Stimulated activated CD4-positive, alpha-beta T cell treated with anti-CD3 and anti-CD28 coated beads, Interleukin-1b, Interleukin-23, amount 100 ng/mL, for 4 hours (primary cell): ENCODE data around the gene TTC39B.

Experiments
- DNase-seq, 2 donors: peaks; one replicate each; pipeline ENCODE4 v3.0.0-alpha.2; 2020; ENCODE audit warnings: low read depth in 2 of 2

Gene TTC39B

DNA sequence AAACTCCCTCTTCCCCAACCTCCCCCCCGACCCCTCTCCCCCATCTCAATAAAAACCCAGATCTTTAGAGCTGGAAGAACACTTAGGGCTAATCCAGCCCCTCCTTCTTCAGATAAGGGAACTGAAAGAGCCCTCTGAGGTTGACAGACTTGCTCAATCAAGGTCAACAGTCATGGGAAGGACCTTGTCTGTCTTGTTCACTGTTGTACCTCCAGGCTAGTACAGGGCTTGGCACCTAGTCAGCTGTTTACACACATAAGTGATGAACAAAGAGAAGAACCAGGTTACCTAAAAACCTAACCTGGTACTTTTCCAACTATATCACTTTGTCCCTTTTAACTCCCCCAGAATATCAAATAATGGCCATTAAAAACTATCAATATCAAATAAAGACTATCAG is 2.4 kb downstream of the TTC39B start:
- no peak for DNase-seq

DNA sequence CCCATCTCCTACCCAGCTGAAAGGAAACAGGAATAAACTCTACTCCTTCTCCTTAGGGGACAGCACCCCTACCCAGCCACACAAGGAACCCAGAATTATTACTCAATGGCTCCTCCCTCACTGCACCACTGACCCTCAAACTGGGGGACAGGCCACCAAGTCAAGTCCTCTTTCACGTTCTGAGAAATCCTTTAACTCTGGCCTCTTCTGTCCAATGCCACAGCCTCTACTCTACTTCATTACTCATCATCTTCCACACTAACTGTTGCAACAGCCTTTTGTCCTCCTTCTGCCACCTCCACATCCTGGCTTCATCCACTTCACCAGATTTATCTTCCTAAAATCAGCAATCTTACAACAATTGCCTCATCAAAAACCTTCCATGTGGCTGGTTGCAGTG is 6.8 kb downstream of the TTC39B start:
- no peak for DNase-seq

DNA sequence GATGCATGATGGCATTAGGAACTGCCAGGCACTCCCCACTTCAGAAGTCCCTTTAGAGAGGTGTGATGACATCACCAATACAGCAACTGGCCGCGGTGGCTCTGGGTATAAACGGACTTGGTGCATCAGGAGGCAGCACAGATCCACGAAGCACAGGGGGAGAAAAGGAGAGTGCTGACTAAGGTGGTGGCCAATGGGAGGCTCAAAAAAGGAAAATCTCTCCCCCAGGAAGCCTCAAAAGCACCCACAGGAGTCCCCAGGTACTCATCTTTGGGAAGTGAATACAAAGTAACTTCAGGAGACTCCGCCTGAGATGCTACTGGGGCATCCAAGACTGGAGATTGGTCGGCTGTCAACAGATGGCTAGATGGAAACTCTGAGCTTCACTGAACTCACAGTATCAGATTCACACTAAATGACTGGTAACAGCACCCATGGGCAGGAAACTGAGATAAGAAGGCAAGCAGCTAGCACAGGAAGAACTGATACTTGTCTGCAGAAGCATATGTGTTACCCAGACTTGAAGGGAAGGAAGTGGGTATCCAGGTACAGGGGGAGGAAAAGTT is 7.6 kb downstream of the TTC39B start:
- peak; percentile 18 to 37 for DNase-seq

DNA sequence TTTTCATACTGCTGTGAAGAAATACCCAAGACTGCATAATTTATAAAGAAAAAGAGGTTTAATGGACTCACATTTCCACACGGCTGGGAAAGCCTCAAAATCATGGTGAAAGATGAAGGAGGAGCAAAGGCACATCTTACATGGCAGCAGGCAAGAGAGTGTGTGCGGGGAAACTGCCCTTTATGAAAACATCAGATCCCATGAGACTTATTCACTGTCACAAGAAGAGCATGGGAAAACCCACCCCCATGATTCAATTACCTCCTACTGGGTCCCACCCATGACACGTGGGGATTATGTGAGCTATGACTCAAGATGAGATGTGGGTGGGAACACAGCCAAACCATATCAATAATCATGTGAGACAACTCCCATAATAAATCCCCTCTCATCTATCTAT is 8.7 kb downstream of the TTC39B start:
- no peak for DNase-seq

DNA sequence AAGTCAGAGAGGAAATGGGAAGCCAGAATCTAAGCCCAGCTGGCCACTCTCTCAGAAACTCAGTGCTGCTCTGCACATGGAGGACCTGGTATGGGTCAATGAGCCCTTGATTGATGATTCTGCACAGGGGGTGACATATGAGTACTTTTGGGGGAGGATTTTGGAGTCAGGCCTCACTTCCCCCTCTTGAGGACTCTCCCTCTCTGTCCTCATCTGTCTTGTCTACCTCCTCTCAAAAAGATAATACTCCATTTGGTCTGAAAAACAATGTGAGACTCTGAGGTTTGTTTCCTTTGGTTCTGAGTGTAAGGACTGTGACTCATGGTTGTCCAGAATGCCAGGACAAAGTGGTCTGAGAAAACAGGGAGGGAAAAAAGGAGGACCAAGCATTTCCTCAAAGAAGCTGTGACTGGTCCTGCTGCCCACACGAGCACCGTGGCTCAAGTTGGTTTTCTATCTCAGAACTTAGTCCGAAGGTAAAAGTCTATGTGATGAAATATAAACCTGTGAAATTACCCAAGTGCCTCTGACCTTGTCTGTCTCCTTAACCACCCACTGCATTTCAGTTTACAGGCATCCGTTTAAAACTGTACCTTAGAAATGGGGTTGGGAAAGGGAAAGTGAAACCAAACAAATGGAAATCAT is 11.1 kb downstream of the TTC39B start:
- DNase-seq = no peak

DNA sequence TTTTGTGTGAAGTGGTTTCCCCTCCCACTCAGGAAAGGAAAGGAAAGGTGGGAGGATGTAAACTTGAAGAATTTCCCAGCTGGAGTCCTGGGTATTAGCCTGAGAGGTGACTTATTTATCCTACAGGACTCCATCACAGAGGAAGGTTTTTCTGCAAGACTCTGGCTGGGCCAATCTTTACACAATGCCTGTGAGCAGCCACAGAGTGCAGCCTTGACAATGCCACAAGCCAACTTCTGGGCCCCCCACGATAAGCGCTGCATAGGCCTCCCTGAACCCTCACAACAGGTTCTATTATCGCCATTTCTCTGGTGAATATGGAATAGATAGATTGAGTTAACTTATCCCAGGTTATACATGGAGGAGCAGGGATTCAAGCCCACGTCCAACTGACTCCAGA is 12.4 kb downstream of the TTC39B start:
- no peak for DNase-seq

DNA sequence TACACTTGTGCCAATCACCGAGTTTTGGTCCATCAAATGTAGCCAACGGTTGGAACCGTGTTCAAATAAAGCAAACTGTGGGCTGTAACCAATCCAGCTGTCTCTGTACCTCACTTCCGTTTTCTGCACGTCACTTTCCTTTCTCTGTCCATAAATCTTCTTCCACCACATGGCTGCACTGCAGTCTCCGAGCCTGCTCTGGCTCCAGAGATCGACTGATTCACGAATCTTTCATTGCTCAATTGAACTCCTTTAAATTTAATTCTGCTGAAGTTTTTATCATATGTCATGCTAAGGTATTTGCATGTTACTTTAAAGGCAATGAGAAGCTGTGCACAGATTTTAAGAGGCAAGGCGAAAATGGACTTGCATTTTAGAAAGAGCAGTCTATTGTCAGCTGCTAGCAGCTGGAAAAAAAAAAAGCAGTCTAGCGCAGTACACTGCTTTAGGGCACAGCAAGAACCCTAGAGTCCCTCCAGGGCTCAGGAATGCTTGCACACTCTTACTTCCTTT is 13.2 kb downstream of the TTC39B start:
- no peak for DNase-seq

DNA sequence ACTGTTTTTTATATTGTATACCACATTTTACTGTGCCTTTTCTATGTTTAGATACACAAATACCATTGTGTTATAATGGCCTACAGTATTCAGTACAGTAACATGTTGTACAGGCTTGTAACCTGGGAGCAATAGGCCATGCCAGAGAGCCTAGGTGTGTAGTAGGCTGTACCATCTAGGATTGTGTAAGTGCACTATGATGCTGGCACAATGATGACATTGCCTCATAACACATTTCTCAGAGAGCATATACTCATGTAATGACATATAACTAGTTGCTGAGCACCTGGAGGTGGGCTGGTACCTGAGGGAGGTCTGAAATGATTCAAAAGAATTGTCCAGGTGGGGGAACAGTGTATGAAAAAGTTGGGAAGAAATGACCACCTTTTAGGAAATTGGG is 13.9 kb downstream of the TTC39B start:
- no peak for DNase-seq

DNA sequence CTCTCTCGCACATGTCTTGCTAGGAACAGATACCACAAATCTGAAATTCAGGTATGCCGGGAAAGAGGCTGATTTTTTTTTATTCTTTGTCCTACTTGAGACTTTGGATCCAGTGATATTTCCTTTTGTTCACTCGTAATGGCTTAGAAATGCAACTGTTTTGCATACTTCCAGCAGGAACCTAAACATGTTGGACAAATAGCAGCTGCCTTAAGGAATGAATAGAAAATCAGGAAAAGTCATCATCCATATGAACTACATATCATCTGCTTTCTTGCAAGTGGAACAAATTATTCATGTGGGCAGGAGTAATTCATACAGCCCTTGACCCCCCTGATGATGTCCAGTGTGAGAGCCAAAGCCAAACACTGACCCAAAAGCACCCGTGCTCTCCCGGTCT is 17.4 kb downstream of the TTC39B start:
- no peak for DNase-seq

DNA sequence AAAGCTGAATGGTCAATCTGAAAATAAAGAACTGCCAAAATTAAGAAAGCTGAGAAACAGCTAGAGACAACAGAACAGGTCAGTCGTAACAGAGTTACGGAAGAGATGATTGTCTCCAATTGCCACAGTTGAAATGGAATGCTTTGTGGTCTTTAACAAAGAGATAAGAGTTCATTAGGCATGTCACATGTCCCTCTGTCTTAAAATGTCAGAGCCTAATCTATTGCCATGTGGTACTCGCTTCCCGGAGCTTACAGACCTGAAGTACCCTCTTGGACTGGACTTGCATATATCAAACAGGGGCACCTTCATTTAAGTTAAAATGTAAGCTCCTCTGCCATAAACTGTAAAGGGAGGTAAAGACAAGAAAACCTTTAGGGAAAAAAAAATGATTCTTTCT is 19.7 kb downstream of the TTC39B start:
- DNase-seq = no peak

DNA sequence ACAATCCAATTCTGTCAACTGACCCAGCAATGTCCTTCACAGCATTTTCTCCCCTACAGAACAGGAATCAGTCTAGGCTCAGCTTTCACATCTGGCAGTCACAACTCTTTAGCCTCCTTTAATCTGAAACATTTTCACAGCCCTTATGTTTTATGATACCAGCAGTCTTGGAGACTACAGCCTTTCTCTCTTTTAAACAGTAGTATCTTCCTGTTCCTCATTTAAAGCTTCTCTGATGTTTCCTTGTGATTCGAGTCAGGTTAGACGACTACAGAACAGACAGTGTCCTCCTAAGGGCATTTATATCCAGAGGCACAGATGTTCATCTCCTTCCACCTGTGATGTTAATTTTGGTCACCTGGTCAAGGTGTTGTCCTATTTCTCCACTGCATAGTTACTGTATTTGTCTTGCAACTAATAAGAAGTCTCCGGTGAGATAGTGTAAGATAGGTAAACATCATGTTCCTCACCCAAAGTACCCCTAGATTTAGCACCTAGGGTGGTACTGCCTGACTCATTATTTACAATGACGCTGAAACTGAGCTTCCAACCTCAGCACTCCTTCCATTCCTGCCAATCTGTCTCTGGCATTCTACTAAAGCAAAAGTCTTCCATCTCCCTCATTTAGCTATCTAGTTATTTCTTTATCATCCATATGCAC is 20.7 kb downstream of the TTC39B start:
- no peak for DNase-seq

DNA sequence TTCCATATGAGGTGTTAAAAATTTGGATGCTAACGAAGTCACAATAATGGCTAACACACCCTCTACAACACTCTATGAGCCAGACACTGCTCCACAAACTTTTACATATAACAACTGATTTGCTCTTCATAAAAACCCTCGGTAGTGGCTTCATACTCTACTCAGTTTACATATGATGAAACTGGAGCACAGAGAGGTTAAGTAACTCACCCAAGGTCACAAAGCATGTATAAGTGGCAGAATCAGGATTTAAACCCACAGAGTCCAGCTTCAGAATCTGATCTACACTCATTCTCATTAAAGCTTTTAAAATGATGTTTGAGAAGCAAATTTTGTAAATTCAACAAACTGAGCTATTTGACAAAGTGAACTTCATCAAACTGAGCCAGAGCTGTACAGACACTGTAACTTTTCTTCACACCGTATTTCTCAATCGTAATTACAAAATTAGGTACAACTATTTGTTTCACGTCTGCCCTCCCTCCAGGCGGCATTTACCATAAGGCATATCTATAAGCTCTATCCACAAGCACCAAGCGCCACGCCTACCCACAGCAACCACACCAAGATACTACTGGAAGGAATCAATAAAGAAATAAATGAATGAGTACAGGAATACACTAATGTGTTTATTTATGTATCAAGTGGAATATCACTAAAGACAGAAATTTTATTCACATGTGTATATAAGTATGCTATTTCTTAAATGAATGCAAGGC is 24.3 kb downstream of the TTC39B start:
- no peak for DNase-seq

DNA sequence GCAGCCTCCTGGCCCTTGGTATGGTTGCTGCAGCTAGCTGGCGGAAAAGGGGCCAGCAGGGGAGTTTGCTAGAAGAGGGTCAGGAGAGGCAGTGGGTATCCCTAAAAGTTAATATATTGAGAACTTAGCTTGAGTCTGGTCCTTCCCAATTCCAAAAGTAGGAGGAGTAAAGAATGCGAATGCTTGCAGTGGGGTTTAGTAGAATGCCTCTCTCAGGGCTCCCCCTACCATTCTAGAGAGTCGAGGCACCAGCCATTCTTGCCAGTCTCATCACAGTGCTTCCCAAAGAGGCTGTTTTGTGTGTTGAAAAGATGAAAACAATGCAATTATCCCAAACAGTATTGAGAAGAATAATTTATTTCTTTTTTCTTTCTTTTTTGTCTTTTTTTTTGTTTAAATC is 26.4 kb downstream of the TTC39B start:
- DNase-seq = no peak

DNA sequence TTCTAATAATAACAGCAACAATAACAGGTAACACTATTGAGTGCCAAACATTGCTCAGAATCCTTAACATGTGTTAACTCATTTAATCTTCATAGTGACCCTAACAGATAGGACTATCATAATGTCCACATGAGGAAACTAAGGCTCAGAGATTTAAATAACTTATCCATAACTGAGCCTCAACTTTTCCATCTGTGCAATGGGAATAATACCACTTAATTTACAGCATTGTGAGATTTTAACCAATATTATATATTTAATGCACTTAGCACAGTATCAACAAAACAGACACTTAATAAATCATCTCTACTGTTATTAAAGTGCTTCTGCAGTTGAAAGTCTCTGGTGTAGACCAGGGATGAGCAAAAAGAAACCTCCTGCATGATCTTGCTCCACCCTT is 28.2 kb downstream of the TTC39B start:
- DNase-seq = no peak

DNA sequence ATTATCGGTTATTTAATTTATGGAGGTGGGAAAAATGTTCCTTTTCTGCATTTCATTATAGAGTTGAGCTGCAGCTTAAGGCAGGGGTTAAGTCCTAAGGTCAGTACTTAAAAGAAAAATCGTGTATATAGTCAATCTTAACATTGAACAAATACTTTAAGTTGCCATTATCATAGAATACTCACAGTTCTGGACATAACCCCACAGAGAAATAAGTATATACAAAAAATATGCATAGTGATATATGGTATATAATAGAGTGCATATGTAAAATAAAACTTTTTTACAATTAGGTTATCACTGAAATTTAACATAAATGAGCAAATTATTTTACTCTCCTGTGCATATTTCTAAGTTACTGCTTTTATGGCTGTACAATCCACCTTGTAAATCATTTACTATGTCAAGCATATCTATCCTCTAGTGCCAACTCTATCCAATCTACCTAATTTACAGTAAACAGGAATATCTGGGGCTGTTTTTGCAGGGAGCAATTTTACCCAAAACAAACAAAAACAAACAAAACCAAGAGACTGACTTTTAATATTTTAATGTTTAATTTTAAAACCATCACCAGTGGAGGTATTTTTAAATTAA is 28.8 kb downstream of the TTC39B start:
- no peak for DNase-seq

DNA sequence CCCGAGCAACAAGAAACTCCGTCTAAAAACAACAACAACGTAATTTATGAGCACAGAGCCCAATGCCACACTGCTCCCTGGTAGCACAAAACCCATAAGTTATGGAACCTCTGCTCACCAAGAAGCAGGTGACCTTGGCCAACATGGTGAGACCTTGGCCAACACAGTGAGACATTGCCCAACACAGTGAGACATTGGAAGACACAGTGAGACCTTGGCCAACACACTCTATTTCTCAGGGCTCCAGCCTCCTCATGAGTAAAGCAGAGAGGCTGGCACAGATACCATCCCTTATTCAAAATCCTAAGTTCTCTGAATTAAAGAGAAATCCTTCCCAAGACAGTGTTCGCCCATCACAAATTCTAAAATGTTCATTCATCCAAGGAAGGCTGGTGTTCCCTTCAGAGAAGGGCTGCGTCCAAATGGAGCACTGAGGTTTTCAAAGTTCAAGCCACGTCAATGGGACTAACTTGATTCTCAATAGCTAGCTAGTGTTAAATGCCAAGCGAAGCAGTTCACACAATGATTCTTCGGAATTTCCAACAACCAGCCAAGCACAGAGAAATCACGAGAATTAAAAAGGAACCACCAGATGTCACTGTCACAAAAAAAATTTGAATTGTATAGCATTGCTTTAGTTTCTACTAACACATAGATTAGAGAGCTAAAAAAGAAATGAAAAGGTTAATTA is 29.5 kb downstream of the TTC39B start:
- DNase-seq = no peak

DNA sequence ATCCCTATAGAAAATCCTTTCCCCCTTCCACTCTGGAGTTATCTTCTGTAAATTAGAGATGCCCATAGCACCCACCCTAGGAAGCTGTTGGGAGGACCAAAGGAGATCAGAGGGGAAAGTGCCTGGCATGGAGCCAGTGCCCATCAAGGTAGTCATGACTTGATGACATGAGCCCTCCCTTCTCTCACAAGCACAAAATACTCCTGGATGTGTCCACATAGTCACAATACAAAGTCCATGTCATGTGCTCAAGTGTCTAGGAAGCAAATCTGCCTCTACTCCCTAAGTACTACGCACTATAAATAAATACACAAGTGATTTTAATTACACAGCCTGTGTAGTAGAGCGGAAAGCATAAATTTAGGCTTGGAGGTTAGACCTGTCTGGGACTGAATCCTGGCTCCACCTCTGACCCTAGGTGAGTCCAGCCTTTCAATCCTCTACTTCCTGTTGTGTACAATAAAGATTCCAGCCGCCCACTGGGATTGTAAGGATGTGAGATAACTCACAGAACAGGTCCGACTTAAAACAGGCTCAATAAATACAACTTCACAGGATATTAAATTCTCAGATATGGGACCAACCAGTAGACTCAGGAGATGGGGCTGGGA is 30.6 kb downstream of the TTC39B start:
- no peak for DNase-seq

DNA sequence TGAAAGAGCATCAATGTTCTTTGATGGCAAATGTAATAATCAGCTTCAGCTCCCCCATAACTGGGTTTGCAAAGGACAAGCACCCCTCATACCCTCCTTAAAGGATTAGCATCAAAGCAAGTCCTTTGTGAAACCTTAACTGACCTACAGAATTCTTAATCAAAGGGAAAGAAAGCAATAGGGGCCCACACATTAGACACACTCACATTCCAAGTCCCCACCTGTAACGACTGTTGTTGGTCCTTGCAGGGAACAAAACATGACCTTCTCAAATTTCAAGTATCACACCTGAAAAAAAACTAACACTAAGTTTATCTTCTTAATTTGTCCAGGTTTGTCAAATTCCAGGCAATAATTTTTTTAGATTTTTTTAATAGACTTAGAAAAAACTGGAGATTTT is 32.6 kb downstream of the TTC39B start:
- no peak for DNase-seq

DNA sequence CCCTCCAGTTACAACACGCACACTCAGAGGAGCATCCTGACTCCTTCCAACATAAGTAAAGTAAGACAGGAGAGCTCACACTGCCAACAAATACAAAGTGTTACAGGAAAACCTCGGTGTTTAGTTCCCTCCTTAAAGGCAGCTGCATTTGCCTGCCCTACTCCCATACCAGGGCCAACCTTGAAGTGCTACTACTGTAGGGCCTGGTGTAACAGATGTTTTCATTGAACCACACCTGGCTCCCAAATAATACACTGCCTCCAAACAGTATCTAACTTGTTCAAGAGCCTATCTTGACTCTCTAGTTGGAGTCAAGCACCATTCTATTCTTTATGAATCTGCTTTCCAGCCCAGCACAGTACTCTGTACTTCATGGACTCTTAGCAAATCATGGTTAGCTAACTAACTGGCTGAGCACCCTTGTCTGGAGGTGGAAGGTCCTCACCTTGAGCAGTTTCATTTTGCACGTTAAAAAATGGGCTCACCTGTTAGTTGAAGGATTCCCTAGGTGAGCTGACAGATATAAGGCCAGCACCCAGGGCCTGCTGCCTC is 34.6 kb downstream of the TTC39B start:
- DNase-seq = no peak

DNA sequence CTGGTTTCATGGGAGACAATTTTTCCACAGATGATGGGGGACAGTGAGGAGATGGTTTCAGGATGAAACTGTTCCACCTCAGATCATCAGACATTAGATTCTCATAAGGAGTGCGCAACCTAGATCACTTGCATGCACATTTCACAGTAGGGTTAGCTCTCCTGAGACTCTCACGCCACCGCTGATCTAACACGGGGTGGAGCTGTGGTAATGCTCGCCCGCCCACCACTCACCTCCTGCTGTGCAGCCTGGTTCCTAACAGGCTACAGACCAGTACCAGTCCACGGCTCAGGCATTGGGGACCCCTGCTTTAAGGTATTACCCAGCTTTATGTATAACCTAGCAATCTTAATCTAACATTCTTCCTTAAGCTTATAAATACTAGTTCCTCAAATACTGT is 35.6 kb downstream of the TTC39B start:
- no peak for DNase-seq

DNA sequence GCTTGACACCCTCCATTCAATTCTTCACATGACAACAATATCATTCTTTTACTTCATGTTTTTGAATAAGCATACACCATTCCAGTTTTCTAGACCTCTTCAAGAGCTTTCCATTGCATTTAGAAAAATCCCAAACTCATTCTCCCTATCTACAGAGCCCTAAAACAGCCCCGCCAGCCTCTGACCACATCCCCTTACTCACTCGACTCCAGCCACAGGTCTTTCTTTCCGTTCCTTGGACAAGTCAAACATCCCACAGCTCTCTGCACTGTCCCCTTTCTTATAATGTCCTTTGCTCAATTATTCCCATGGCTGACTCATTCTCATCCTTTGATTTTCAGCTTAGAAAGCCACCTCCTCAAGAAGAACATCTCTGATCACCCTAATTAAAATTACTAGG is 38.2 kb downstream of the TTC39B start:
- no peak for DNase-seq
